Neural cell (in vitro differentiated cells): Measurements from ENCODE around the gene SMPD3. TPM values are rescaled to one million over a fixed set of nuclear protein-coding genes. Genes with fewer than 3 reads are reported as not detected.

Experiments used
- H2AFZ ChIP-seq: fragments of 200-600, 300-800 bp; sonication (generic), shearing (Covaris generic); 2 replicates; pipeline ENCODE4 v1.6.0; 2014; ENCODE audit warnings: low read depth, mild to moderate bottlenecking, antibody characterized with exemption, low read length, moderate library complexity
- H3F3A ChIP-seq: fragments of 200-600 bp; shearing (Covaris generic); 2 replicates; pipeline ENCODE4 v1.6.1; 2016; ENCODE audit warnings: mild to moderate bottlenecking, moderate library complexity, mixed read lengths, antibody characterized with exemption, low read length; ENCODE audit not compliant: insufficient read depth, poor library complexity, severe bottlenecking
- H3K27ac ChIP-seq: fragments of 200-600, 300-800 bp; sonication (generic), shearing (Covaris generic); 2 replicates; pipeline ENCODE4 v1.5.1; 2014; ENCODE audit warnings: mild to moderate bottlenecking, low read length, moderate library complexity
- H3K27me3 ChIP-seq: fragments of 300-800, 200-600 bp; sonication (generic), shearing (Covaris generic); 2 replicates; pipeline ENCODE4 v1.6.0; 2014; ENCODE audit warnings: mild to moderate bottlenecking, low read depth, low read length, moderate library complexity; ENCODE audit not compliant: insufficient read depth
- H3K36me3 ChIP-seq: fragments of 300-800, 200-600 bp; sonication (generic), shearing (Covaris generic); 2 replicates; pipeline ENCODE4 v1.5.1; 2014; ENCODE audit warnings: mild to moderate bottlenecking, antibody characterized with exemption, low read length, moderate library complexity; ENCODE audit not compliant: insufficient read depth
- H3K4me2 ChIP-seq: fragments of 300-800, 200-600 bp; sonication (generic), shearing (Covaris generic); 2 replicates; pipeline ENCODE4 v1.6.0; 2014; ENCODE audit warnings: mild to moderate bottlenecking, low read length
- H3K4me3 ChIP-seq: fragments of 300-800, 200-600 bp; sonication (generic), shearing (Covaris generic); 2 replicates; pipeline ENCODE4 v1.5.1; 2014; ENCODE audit warnings: mild to moderate bottlenecking, low read length, moderate library complexity
- H3K79me2 ChIP-seq: fragments of 200-600 bp; shearing (Covaris generic); replicated peaks from 2 replicates; pipeline ENCODE4 v1.6.0; 2014; ENCODE audit warnings: mild to moderate bottlenecking, low read length, moderate library complexity; ENCODE audit not compliant: insufficient read depth
- H3K9ac ChIP-seq: fragments of 300-800, 200-600 bp; sonication (generic), shearing (Covaris generic); 2 replicates; pipeline ENCODE4 v1.6.1; 2016; ENCODE audit warnings: mild to moderate bottlenecking, low read length, mixed read lengths
- H3K9me2 ChIP-seq: fragments of 200-600 bp; shearing (Covaris generic); 2 replicates; pipeline ENCODE4 v1.6.1; 2016; ENCODE audit warnings: mild to moderate bottlenecking, low read length, mixed read lengths; ENCODE audit not compliant: insufficient read depth
- H3K9me3 ChIP-seq: fragments of 200-600, 300-800 bp; sonication (generic), shearing (Covaris generic); 2 replicates; pipeline ENCODE4 v1.6.1; 2016; ENCODE audit warnings: mild to moderate bottlenecking, mixed run types, low read length, moderate library complexity, mixed read lengths
- H4K20me1 ChIP-seq: fragments of 200-600 bp; shearing (Covaris generic); 2 replicates; pipeline ENCODE4 v1.6.1; 2016; ENCODE audit warnings: mild to moderate bottlenecking, mixed run types; ENCODE audit not compliant: insufficient read depth
- EP300 ChIP-seq: fragments of 450-650 bp; conservative IDR thresholded peaks from 2 replicates; pipeline ENCODE4 v1.6.1; 2014; ENCODE audit warnings: antibody characterized with exemption, mild to moderate bottlenecking, moderate library complexity; ENCODE audit not compliant: poor library complexity, severe bottlenecking
- EZH2 ChIP-seq: fragments of 200-600, 300-800 bp; shearing (Covaris generic), sonication (generic); IDR thresholded peaks from 2 replicates; pipeline ENCODE4 v1.6.1; 2014; ENCODE audit warnings: antibody characterized with exemption, low read length, borderline replicate concordance, mild to moderate bottlenecking; ENCODE audit not compliant: insufficient read depth, poor library complexity, severe bottlenecking
- MXI1 ChIP-seq: fragments of 450-650 bp; conservative IDR thresholded peaks from 2 replicates; pipeline ENCODE4 v1.6.1; 2014; ENCODE audit warnings: antibody characterized with exemption, mild to moderate bottlenecking; ENCODE audit not compliant: poor library complexity, severe bottlenecking
- POLR2AphosphoS5 ChIP-seq: IDR thresholded peaks from 2 replicates; pipeline ENCODE4 v1.6.1; 2012
- RAD21 ChIP-seq: fragments of 450-650 bp; conservative IDR thresholded peaks from 2 replicates; pipeline ENCODE4 v1.6.1; 2014; ENCODE audit warnings: antibody characterized with exemption, mild to moderate bottlenecking, moderate library complexity
- SMC3 ChIP-seq: fragments of 450-650 bp; conservative IDR thresholded peaks from 2 replicates; pipeline ENCODE4 v1.6.1; 2014; ENCODE audit warnings: antibody characterized with exemption, mild to moderate bottlenecking, moderate library complexity; ENCODE audit not compliant: poor library complexity
- TAF1 ChIP-seq: IDR thresholded peaks from 2 replicates; pipeline ENCODE4 v1.6.1; 2012; ENCODE audit warnings: low read depth
- polyA plus RNA-seq: library from polyadenylated mRNA; depleted of rRNA; stranded (reverse); fragments of >200 nt; gene quantifications from 2 replicates; pipeline ENCODE4 v1.2.3, GENCODE V29; 2014
- TF ChIP-seq, protein P1 (sequence below): fragments of 450-650 bp; IDR thresholded peaks from 2 replicates; pipeline ENCODE4 v1.5.1; 2014; ENCODE audit warnings: antibody characterized with exemption, mild to moderate bottlenecking, moderate library complexity; ENCODE audit not compliant: poor library complexity, severe bottlenecking
- TF ChIP-seq, protein P2 (sequence below): IDR thresholded peaks from 2 replicates; pipeline ENCODE4 v1.6.1; 2012; ENCODE audit warnings: borderline replicate concordance

SMPD3 gene
- polyA plus RNA-seq, 1 donor from 2014 or later = 42.7 TPM

DNA sequence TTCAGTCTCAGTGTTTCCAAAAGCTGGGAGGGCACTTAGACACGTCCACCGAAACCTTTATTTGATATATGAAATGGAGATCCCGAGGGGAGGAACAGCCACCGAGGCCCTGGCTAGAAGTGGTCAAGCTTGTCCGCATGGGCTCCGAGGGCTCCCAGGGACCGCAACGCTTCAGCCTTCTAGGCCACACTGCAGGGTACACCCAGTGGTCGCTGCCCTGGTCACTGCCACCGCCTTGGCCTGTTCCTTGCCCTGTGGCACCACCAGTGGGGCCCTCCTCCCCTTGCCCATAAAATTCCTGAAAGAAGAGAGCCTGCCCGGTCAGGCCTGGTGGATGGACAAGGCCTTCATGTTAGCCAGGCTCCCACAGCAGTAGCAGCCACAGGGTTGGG, 43.8 kb upstream of the SMPD3 start:
- H3K36me3 ChIP-seq = no peaks in the 10 kb centered on the region
- no peak overlapping the region for H3K9ac ChIP-seq
- H2AFZ ChIP-seq = no peak overlapping the region
- H3F3A ChIP-seq = no peaks in the 10 kb centered on the region
- no peaks in the 10 kb centered on the region for H3K9me3 ChIP-seq
- no peak overlapping the region for H3K4me2 ChIP-seq
- no peaks in the 10 kb centered on the region for H3K9me2 ChIP-seq
- no peaks in the 10 kb centered on the region for H3K27me3 ChIP-seq
- H3K4me3 ChIP-seq = no peak overlapping the region
- no peak overlapping the region for H3K27ac ChIP-seq
- no peaks in the 10 kb centered on the region for H3K79me2 ChIP-seq
- no peaks in the 10 kb centered on the region for H4K20me1 ChIP-seq
- TF ChIP-seq SMC3 (no peak), EZH2 (no peak), MXI1 (no peak), TAF1 (no peak), EP300 (no peak), POLR2AphosphoS5 (no peak), RAD21 (no peak)
- TF ChIP-seq, protein P1, sequence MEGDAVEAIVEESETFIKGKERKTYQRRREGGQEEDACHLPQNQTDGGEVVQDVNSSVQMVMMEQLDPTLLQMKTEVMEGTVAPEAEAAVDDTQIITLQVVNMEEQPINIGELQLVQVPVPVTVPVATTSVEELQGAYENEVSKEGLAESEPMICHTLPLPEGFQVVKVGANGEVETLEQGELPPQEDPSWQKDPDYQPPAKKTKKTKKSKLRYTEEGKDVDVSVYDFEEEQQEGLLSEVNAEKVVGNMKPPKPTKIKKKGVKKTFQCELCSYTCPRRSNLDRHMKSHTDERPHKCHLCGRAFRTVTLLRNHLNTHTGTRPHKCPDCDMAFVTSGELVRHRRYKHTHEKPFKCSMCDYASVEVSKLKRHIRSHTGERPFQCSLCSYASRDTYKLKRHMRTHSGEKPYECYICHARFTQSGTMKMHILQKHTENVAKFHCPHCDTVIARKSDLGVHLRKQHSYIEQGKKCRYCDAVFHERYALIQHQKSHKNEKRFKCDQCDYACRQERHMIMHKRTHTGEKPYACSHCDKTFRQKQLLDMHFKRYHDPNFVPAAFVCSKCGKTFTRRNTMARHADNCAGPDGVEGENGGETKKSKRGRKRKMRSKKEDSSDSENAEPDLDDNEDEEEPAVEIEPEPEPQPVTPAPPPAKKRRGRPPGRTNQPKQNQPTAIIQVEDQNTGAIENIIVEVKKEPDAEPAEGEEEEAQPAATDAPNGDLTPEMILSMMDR = no peak
- TF ChIP-seq, protein P2, sequence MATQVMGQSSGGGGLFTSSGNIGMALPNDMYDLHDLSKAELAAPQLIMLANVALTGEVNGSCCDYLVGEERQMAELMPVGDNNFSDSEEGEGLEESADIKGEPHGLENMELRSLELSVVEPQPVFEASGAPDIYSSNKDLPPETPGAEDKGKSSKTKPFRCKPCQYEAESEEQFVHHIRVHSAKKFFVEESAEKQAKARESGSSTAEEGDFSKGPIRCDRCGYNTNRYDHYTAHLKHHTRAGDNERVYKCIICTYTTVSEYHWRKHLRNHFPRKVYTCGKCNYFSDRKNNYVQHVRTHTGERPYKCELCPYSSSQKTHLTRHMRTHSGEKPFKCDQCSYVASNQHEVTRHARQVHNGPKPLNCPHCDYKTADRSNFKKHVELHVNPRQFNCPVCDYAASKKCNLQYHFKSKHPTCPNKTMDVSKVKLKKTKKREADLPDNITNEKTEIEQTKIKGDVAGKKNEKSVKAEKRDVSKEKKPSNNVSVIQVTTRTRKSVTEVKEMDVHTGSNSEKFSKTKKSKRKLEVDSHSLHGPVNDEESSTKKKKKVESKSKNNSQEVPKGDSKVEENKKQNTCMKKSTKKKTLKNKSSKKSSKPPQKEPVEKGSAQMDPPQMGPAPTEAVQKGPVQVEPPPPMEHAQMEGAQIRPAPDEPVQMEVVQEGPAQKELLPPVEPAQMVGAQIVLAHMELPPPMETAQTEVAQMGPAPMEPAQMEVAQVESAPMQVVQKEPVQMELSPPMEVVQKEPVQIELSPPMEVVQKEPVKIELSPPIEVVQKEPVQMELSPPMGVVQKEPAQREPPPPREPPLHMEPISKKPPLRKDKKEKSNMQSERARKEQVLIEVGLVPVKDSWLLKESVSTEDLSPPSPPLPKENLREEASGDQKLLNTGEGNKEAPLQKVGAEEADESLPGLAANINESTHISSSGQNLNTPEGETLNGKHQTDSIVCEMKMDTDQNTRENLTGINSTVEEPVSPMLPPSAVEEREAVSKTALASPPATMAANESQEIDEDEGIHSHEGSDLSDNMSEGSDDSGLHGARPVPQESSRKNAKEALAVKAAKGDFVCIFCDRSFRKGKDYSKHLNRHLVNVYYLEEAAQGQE = no peak

DNA sequence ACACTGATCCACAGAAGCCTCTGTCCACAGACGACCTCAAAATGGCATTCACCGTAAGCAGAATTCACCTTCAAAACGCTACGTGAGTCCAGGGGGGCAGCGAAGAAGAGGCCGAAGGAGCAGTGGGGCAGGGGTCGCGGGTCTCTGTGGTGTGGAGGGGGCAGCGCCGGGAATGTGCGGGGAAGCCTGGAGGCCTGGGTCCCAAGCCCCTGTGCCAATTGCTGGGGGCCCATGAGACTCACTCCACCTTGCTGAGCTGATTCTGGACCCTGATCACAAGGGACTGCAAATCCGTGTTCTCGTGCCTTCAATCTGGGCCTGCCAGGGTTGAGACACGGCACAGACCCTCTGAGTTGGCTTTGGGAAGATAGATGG, 43.3 kb upstream of the SMPD3 start:
- H3K9ac ChIP-seq = no peak overlapping the region
- H3F3A ChIP-seq = no peaks in the 10 kb centered on the region
- no peak overlapping the region for H3K4me2 ChIP-seq
- no peak overlapping the region for H3K4me3 ChIP-seq
- TF ChIP-seq EZH2 (no peak), MXI1 (no peak), POLR2AphosphoS5 (no peak), TAF1 (no peak), SMC3 (no peak), EP300 (no peak), RAD21 (no peak)
- TF ChIP-seq, protein P2 = no peak
- TF ChIP-seq, protein P1 = no peak
- H2AFZ ChIP-seq = no peak overlapping the region
- H3K9me2 ChIP-seq = no peaks in the 10 kb centered on the region
- H3K27me3 ChIP-seq = no peaks in the 10 kb centered on the region
- no peaks in the 10 kb centered on the region for H3K79me2 ChIP-seq
- H3K36me3 ChIP-seq = no peaks in the 10 kb centered on the region
- no peaks in the 10 kb centered on the region for H3K9me3 ChIP-seq
- H3K27ac ChIP-seq = no peak overlapping the region
- no peaks in the 10 kb centered on the region for H4K20me1 ChIP-seq
